HepG2 (cell line): ENCODE data around the gene EDN2. TPM values are rescaled to one million over a fixed set of nuclear protein-coding genes. Genes with fewer than 3 reads are reported as not detected.

Source experiments
- ATAD3A ChIP-seq: sonication (generic); formaldehyde crosslinking; IDR thresholded peaks from 2 replicates; pipeline ENCODE4 v1.4.0; 2020; ENCODE audit warnings: missing genetic modification reagents
- HNF1A ChIP-seq, 2 experiments: sonication (generic) in 1 of 2; formaldehyde crosslinking in 1 of 2; IDR thresholded peaks; 2 replicates each; pipeline versions ENCODE4 v1.4.0 to v1.6.1; 2016 to 2020; ENCODE audit warnings: borderline replicate concordance in 1 of 2, low read depth in 1 of 2, mild to moderate bottlenecking in 1 of 2, missing genetic modification reagents in 1 of 2
- KDM1A ChIP-seq: IDR thresholded peaks from 2 replicates; pipeline ENCODE4 v1.6.1; 2016; ENCODE audit warnings: missing compliant biosample characterization
- PITX1 ChIP-seq: sonication (generic); formaldehyde crosslinking; IDR thresholded peaks from 2 replicates; pipeline ENCODE4 v1.5.1; 2020; ENCODE audit warnings: mild to moderate bottlenecking, missing genetic modification reagents
- ZNF235 ChIP-seq: sonication (generic); formaldehyde crosslinking; IDR thresholded peaks from 2 replicates; pipeline ENCODE4 v1.8.1; 2023; ENCODE audit warnings: mild to moderate bottlenecking, missing genetic modification reagents, borderline replicate concordance
- polyA plus RNA-seq, 8 experiments: library from polyadenylated mRNA; depleted of rRNA in 3 of 8; stranded (reverse) in 7 of 8; unstranded in 1 of 8; fragments of >200 nt; fragmentation: Illumina TruSeq in 4 of 8; extraction: Trizol in 4 of 8; gene quantifications; 2 replicates each; pipeline versions ENCODE4 v1.2.1 to v1.2.3, GENCODE V29; 2011 to 2016; ENCODE audit warnings: low read depth in 4 of 8, missing spikeins in 1 of 8, mixed read lengths in 1 of 8; ENCODE audit not compliant: insufficient read depth in 1 of 8
- total RNA-seq, 5 experiments: library from RNA; depleted of rRNA; stranded (reverse); fragments of >200 nt; fragmentation: Illumina TruSeq; extraction: Trizol; gene quantifications; 2 replicates each; pipeline ENCODE4 v1.2.3, GENCODE V29; 2016; ENCODE audit warnings: low read depth in 1 of 5
- TF ChIP-seq, protein P1 (sequence below): fragments of 450-650 bp; IDR thresholded peaks from 2 replicates; pipeline ENCODE4 v1.6.1; 2017; ENCODE audit warnings: mild to moderate bottlenecking

Gene EDN2
- total and polyA plus RNA-seq, 2 of the 13 experiments (the other 11 are each of a cell fraction or from before 2014, with no cell fraction given) = not detected

DNA sequence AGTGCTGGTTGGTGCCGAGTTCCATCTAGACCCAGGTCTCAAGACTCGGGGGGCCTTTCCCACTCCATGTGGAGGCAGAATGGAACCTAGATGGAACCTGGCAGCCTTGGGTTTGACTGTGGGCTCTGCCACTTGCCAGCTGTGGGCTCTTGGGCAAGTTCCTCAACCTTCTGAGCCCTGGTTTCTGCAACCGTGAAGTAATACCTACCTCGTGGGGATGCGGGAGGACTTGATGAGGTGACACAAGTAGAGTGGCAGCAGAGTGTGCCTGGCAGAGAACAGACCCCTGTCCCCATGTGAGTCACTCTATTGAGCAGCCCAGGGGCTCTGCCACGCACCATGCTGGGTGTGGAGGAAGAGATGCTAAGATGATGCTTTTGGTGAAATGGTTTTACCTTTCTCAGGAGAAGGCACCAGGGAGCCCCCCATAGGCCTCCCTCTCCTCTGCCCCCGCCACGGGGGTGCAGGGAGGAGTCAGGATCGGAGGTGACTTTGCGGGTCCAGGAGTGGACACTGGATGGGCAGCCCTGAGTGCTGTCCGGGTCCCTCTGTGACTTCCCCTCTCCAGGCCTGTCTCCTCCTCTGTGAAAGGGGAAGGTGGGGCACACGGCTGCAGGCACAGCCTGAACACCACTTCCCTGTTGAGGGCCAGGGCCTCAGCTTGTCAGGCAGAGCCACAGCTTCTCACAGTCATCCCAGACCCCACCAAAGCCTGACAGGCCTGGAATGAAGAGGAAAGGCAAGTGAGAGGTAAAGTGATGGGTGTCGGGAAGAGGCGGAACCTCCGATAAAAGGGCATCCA is 36.7 kb upstream of the EDN2 start (continued):
- TF ChIP-seq HNF1A (IDR thresholded peaks at IDR 0.05; ENCODE audit: low read depth) (no peak), HNF1A (CRISPR knock-in tag; IDR thresholded peaks at IDR 0.05; ENCODE audit: borderline replicate concordance) (no peak), ATAD3A (no peak), KDM1A (CRISPR knock-in tag) (no peak), ZNF235 (no peak), PITX1 (no peak)
- TF ChIP-seq, protein P1, sequence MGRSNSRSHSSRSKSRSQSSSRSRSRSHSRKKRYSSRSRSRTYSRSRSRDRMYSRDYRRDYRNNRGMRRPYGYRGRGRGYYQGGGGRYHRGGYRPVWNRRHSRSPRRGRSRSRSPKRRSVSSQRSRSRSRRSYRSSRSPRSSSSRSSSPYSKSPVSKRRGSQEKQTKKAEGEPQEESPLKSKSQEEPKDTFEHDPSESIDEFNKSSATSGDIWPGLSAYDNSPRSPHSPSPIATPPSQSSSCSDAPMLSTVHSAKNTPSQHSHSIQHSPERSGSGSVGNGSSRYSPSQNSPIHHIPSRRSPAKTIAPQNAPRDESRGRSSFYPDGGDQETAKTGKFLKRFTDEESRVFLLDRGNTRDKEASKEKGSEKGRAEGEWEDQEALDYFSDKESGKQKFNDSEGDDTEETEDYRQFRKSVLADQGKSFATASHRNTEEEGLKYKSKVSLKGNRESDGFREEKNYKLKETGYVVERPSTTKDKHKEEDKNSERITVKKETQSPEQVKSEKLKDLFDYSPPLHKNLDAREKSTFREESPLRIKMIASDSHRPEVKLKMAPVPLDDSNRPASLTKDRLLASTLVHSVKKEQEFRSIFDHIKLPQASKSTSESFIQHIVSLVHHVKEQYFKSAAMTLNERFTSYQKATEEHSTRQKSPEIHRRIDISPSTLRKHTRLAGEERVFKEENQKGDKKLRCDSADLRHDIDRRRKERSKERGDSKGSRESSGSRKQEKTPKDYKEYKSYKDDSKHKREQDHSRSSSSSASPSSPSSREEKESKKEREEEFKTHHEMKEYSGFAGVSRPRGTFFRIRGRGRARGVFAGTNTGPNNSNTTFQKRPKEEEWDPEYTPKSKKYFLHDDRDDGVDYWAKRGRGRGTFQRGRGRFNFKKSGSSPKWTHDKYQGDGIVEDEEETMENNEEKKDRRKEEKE = no peak
- TF ChIP-seq, all 625 proteins: peak for 0
